Right lobe of liver (tissue), 4 donors: ENCODE results near the gene CACNA1D.

Experiments used
- POLR2A ChIP-seq: fragments of 450-650 bp; IDR thresholded peaks from one replicate; pipeline ENCODE4 v1.6.1; 2017; ENCODE audit warnings: antibody characterized with exemption, mild to moderate bottlenecking
- TF ChIP-seq, protein P1 (sequence below), 4 donors: fragments of 200-600 bp in 3 of 4; fragments of 450-650 bp in 1 of 4; IDR thresholded peaks; one replicate each; pipeline versions ENCODE4 v1.5.1 to v1.8.0; 2016 to 2022; ENCODE audit warnings: antibody characterized with exemption in 4 of 4, mild to moderate bottlenecking in 2 of 4
- donor health status: DM: no; HTN: no; CAD: no.
- donor health status: DM: no; HTN: no; CAD: no.
- donor health status: DM: no; HTN: yes; CAD: no.

- TF ChIP-seq, protein P1, sequence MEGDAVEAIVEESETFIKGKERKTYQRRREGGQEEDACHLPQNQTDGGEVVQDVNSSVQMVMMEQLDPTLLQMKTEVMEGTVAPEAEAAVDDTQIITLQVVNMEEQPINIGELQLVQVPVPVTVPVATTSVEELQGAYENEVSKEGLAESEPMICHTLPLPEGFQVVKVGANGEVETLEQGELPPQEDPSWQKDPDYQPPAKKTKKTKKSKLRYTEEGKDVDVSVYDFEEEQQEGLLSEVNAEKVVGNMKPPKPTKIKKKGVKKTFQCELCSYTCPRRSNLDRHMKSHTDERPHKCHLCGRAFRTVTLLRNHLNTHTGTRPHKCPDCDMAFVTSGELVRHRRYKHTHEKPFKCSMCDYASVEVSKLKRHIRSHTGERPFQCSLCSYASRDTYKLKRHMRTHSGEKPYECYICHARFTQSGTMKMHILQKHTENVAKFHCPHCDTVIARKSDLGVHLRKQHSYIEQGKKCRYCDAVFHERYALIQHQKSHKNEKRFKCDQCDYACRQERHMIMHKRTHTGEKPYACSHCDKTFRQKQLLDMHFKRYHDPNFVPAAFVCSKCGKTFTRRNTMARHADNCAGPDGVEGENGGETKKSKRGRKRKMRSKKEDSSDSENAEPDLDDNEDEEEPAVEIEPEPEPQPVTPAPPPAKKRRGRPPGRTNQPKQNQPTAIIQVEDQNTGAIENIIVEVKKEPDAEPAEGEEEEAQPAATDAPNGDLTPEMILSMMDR (IDR thresholded peaks at IDR 0.05) = no peak
- TF ChIP-seq POLR2A = no peak
These were observed 85.2 kb downstream of the CACNA1D start for GRCh38 chr3:53579636-53580035.
